ENCODE measurements around the gene KCNQ1.

Gene KCNQ1

GRCh38 chr11:2443881-2444820 lies 657 bp upstream of the KCNQ1 start, which contains the start of gene TRPM5:
TRPM5 (minus strand) TSS chr11:2444514; CDS start chr11:2423036, 21,478 bp downstream.
- DNase-seq (ENCODE audit: low read depth) = no peak

DNA sequence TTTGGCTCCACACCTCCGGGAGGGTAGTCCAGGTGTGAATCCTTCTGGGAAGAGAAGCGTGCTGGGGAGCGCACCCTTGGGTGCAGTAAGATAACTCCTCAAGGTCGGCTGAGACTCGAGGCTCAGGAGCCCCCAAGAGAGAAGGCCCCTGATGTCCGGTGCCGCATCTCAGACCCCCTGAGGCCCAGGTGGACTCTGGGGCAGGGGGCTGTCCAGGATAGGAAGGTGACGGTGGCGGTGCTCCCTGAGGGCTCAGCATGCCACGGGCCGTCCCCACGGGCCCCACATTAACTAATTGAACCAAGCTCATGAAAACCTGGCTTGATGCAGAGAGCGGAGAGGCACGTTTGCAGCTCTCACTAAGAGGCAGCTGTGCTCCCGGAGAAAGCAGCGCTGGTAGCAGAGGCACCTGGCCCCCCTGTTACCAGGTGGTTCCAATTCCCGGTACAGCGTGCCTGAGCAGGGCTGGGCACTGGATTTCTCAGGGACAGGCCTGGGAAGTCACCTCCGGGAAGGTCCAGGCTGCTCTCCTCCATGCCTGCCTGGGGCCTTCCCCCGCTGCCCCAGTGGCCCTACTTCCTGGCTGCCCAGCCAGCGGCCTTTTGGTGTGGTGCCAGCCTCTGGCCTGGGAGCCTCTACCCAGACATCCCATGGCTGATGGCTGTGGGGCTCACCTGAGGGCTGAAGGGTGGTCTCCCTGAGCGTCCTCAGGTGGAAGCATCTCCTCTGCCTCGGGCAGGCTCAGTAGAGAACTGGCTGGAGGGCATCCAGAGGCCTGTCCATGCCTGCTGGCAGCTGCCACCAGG lies 1.1 kb downstream of the KCNQ1 start:
- DNase-seq (ENCODE audit: low read depth) = no peak

GRCh38 chr11:2446590-2447252 lies 1.9 kb downstream of the KCNQ1 start:
- DNase-seq (ENCODE audit: low read depth) = no peak

DNA sequence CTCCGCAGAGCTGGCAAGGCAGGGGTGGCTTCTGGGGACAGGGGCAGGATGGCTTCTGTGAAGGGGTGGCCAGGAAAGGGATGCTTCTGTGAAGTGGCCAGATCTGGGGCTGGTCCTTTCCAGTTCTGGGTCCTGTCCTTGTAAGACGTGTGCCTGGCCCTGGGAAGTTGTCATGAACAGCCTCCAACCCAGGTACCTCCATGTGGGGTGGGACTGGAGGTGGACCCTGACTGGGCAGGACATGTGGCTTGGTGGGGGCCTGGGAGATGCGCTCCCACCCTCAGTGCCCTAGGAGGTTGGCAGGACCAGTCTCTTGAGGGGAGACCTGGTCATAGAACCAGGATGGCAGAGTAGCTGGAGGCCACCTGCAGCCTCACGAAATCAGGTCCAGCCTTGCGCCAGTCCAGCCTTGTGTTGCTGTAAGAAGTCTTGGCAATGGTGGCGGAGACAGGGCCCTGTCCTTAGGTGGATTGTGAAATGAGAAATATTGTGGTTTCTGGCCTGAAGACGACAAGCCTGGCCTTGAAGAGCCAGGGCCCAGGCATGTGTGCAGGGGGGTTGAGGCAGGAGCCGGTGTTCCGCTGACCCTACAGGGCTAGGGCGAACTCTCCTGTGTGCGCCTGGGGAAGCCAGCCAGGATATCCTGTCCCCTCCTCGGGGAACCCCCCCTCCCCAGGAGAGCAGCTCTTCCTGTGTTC lies 2.6 kb downstream of the KCNQ1 start:
- DNase-seq (ENCODE audit: low read depth) = no peak

DNA sequence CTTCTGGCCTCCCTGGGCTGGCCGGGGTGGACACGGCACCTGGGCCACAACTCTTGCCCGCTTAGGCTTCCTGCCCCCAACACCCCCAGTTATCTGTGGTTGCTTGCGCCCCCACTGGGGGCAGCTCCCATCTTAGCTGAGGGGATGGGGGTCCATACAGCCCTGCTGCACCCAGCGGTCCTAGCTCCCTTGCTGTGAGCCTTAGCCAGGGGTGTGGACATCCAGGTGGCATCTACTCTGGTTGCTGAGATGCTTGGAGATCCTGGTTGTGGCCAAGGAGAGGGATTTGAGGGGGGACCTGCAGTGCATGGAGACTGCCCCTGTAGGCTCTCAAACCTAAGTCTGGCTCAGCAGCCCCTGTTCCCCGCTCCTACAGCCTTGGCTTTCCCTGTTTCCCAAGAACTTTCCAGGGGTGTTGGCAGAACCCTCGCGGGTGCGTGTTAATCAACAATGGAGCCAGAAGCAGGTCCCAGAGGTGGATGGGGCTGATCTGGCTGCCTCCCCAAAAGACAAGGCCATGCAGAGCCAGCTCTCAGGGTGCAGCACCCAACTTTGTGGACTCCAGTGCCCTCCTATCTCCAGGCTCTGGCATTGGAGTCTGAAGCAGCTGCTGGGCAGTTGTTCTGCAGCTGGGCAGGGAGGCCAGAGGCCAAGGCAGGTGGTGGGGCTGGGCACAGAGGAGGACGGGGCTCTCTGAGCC lies 3.3 kb downstream of the KCNQ1 start:
- no peak for DNase-seq (ENCODE audit: low read depth)

DNA sequence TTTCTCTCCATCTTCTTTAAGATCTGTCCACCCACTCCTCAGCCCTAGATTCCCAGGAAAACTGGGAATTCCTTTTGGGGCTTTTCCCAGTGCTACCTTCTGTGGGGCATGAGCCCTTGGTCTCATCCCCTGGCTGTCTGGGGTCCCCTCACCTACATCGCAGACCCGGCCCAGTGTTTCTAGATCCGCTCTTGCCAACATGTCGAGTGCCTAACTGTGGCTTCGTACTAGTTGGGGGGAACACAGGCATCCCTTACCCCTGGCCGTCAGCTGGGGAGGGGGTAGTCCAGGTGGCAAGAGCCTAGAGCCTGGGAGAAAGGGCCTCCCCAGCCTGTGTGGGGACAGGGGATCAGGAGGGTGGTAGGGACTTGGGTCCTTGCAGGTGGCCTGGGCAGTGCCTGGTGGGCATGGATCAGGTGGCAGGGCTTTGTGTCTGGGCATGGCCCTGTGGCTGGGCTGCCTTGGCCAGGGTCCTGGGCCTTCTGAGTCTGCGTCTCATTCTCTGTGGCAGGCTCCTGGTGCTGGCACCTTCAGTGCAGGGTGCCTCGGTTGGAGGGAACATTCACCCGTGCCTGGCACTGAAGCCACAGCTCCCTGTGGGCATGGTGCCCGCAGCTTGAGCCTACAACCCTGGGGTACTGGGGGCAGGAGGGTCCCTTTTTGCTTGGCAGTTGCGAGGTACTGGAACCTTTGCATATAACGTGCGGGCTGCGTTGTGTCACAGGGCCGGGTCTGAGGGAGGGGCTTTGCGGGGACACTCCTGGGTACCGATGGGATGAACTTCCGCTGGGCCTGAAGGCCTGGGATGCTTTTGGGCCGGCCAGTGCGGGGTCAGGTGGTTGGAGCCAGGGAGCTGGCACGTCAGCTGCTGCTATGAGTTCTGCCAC lies 4.1 kb downstream of the KCNQ1 start:
- no peak for DNase-seq (ENCODE audit: low read depth)

GRCh38 chr11:2449548-2450320 lies 4.9 kb downstream of the KCNQ1 start:
- no peak for DNase-seq (ENCODE audit: low read depth)

DNA sequence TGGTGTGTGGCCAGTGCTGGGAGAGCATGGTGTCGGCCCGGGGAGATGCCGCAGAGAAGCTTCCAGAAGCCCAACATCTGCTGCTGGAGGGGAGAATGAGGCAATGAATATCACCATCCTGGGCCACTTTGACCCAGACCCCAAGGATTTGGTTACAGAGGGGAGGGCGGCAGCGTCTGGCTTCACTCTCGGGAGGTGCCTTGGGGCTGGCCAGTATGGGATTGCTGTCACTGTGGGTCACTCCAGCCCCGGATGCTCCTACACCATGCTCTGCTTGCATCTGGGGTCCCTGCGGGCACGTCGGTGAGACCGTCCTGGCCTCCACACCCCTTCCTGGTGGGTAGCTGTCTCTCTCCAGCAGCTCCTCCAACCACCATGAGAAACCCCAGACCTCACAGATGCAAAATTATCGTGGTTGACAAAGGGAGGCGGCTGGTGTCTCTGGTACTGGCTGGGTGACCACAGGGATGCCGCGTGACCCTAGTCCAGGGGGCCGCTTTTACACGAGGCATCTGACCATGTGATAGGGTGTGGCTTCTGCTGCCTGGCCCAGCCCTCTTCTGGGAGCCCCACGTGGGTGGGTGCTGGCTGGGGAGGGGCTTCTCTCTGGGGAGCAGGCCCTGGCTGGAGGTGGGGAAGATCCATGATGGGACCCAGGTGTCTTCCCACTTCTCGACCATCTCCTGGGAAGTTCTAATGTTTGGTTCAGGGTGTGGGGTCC lies 5.7 kb downstream of the KCNQ1 start:
- no peak for DNase-seq (ENCODE audit: low read depth)

- DNase-seq (ENCODE audit: low read depth) = no peak
These were observed 6.5 kb downstream of the KCNQ1 start for GRCh38 chr11:2451336-2451735.

DNA sequence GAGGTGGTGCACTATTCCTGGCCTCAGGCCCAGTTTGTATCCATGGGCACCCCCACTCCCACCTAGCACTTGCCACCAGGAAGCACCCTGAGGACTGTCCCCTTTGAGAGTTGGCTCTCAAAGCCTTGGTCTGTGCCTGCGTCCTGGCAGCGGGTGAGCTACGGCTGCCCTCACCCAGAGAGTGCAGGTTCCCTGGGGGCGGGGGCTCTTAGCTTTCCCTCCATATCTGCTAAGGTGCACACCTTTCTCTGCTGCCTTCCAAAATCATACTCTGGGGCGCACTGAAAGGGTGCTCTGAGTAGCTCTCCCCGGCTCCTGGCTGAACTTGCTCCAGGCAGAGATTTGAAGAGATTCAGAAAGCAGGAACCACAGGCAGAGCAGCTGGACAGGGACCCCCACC lies 7.1 kb downstream of the KCNQ1 start:
- DNase-seq (ENCODE audit: low read depth) = no peak

DNA sequence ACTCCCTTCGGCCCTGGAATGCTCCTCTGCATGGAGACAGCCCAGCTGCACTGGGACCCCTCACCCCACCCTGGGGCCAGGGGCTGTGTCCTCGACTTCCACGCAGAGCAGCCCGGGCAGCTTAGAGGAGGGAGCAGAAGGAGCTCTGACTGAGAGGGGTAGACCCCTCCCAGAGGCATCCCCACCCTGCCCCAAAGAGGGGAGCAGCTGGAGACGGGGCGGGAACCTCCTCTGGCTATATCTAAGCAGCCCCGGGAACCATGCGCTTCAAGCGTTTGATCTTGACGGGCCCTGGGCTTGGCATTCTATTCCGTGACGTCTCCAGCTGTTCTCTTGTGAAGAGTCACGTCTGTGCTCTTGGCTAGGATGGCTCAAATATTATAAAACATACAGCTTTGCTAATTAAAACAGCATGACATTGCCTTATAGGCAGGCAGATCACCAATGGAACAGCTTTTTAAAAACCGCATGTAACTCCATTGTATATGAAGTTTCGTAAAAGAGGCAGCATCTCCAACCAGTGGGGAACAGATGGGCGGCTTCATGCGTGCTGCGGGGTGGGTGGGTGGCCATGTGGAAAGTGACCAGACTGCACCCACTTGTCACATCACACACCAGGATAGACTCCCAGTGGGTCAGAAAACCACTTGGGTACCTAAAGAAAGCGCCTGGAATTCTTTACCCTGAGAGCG lies 7.7 kb downstream of the KCNQ1 start:
- no peak for DNase-seq (ENCODE audit: low read depth)

GRCh38 chr11:2453436-2453835 lies 8.6 kb downstream of the KCNQ1 start:
- no peak for DNase-seq (ENCODE audit: low read depth)

DNA sequence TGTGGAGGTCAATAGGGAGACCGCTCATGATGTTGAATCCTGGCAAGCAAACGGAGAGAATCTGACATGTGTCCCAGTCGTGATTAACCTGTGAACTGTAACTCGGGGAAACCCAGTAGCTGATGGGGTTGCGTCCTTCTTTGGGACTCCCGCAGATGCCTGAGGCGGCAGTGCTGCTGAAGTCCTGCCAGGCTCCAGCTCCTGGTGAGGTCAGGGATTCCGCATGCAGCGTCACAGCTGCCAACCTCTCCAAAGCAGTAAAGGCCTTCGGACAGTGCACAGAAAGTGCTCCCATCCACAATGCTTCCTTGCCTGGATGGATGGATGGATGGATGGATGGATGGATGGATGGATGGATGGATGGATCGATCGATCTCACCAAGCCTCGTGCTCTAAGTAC lies 13.5 kb downstream of the KCNQ1 start:
- no peak for DNase-seq (ENCODE audit: low read depth)

DNA sequence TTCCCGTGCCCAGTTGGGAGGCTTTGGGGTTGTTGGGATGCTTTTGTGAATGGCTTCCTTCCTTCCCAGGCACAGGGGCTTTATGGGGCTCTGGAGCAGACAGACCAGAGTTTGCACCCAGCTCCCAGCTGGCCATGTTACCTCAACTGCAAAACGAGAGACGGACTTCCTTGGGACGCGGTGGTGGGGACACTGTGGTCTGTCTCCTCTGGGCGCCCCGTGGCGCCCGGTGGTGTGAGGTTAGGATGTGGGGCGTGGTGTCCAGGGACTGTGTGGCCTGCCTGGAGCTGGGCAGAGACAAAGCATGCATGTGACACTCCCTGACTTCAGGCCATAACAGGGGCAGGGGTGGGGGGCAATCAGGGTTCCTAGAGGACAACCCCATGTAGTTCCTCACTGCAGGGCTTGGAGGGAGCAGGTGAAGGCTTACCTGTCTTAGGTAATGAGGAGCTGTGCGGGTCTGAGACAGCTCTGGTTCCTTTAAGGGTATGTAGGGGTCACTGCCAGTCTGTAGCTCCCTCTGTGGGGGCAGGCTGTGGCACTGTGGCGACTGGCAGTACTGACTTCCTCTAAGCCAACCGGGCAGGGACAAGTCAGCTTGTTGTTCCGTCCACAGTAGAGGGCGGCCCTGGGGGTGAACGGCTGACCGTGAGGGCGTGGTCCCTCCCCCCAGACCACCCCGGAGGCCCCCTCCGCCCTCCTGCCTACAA lies 14.4 kb downstream of the KCNQ1 start:
- DNase-seq (ENCODE audit: low read depth) = no peak

- no peak for DNase-seq (ENCODE audit: low read depth)
These were observed 15.2 kb downstream of the KCNQ1 start for GRCh38 chr11:2459796-2460531.

DNA sequence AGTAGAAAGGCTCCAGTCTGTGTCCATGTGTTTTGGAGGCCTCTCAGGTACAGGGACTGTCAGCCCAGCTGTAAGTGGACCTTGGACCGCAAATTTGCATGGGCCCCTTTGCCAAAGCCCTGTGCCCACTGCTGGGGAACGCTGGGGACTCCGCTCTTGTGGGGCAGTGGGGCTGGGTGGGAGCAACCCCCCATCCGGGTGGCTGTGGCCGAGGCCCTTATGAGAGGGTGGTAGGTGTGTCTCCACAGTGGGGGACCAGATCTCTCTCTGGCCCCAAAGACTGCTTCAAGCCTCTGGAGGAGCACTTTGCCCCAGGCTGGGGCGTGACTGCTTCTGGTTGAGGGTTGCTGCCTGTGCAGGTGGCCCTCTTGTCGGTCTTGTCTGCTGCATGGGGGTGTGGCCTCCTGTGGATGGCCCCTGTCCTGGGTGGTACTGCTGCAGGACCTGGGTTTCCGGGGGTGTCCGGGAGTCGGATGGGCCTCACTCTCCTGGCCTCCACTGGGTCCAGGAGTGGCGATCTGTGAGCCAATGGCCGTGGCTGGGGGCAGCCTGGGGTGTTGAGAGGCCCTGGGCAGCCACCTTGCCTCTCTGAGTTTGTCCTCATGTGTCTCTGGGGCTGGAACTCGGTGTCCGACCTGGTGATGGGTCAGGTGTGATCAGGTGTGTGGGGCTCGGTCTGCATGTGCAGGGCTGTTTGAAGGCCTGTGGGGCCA lies 15.9 kb downstream of the KCNQ1 start:
- no peak for DNase-seq (ENCODE audit: low read depth)
